Small intestine (tissue), 16 donors: ENCODE measurements around the gene STAG1. TPM values are rescaled to one million over a fixed set of nuclear protein-coding genes. Genes with fewer than 3 reads are reported as not detected.
"Not testable (repeated sequence)": the region's sequence is repeated elsewhere in the genome, so short reads cannot be mapped to it uniquely, and the experiment has no call there.

Experiments used
- DNase-seq, 2 donors: peaks; one replicate each; pipeline versions ENCODE4 v3.0.0 to v3.0.0-alpha.2; 2013
- FAIRE-seq: peaks from 2 replicates; lab custom pipeline; 2012; peaks lifted over from hg19 to GRCh38; lab: Jason Lieb, UNC
- H3K27ac ChIP-seq, 3 donors: one replicate each; pipeline ENCODE4 v1.5.1; 2013; ENCODE audit warnings: low read length in 2 of 3, mild to moderate bottlenecking in 2 of 3, control low read depth in 1 of 3, inconsistent platforms in 1 of 3, low read depth in 1 of 3, moderate library complexity in 1 of 3
- H3K27me3 ChIP-seq, 3 donors: one replicate each; pipeline ENCODE4 v1.6.1; 2013; ENCODE audit warnings: low read length in 3 of 3, inconsistent platforms in 1 of 3; ENCODE audit not compliant: control insufficient read depth in 3 of 3, insufficient read depth in 3 of 3
- H3K36me3 ChIP-seq, 3 donors: one replicate each; pipeline ENCODE4 v1.6.1; 2013; ENCODE audit warnings: low read length in 3 of 3, inconsistent platforms in 1 of 3, low read depth in 1 of 3, mild to moderate bottlenecking in 1 of 3, moderate library complexity in 1 of 3; ENCODE audit not compliant: control insufficient read depth in 3 of 3, insufficient read depth in 2 of 3
- H3K4me1 ChIP-seq, 3 donors: one replicate each; pipeline ENCODE4 v1.6.1; 2013; ENCODE audit warnings: low read length in 2 of 3, inconsistent platforms in 1 of 3, low read depth in 1 of 3, mild to moderate bottlenecking in 1 of 3, moderate library complexity in 1 of 3; ENCODE audit not compliant: control insufficient read depth in 3 of 3, insufficient read depth in 2 of 3
- H3K4me3 ChIP-seq, 3 donors: one replicate each; pipeline ENCODE4 v1.5.1; 2013; ENCODE audit warnings: low read length in 3 of 3, control low read depth in 1 of 3, inconsistent platforms in 1 of 3, low read depth in 1 of 3, mild to moderate bottlenecking in 1 of 3, moderate library complexity in 1 of 3
- H3K9me3 ChIP-seq, 2 donors: one replicate each; pipeline ENCODE4 v1.6.1; 2013; ENCODE audit warnings: low read depth in 1 of 2, low read length in 1 of 2; ENCODE audit not compliant: control insufficient read depth in 2 of 2, insufficient read depth in 1 of 2
- WGBS, 3 donors: extraction: QIAGEN DNeasy Blood & Tissue Kit; methylation state at CpG; one replicate each; pipeline ENCODE4 v1.1.7; 2013; 5-methylcytosine and 5-hydroxymethylcytosine counted together
- long read RNA-seq, 10 donors: transcript quantifications; one replicate each; lab custom pipeline, GENCODE V29; 2026
- polyA plus RNA-seq, 4 donors: library from polyadenylated mRNA; stranded (reverse) in 3 of 4; unstranded in 1 of 4; fragments of 200-250 nt in 3 of 4; fragments of 120-200 nt in 1 of 4; gene quantifications; one replicate each; pipeline versions ENCODE4 v1.2.1 to v1.2.3, GENCODE V29; 2013
- donor health status: healthy with polysubstance abuse.
- donor health status: control.
- donor health status: control.
- donor health status: Bipolar disorder and iron deficiency.
- donor health status: healthy.

Gene STAG1
- 10 to 100 TPM in 3 of 4 donors, 1 to 10 TPM in 1; 10.0 to 29.9 (median 11.4) TPM for polyA plus RNA-seq
- long read RNA-seq, donor 1, result 0 reads
- long read RNA-seq, donor 2, full-length matches to known transcripts, result 1 of 1 reads
- long read RNA-seq, donor 2, partial matches to known transcripts, result 0 of 1 reads
- long read RNA-seq, donor 2, other reads (novel, unspliced or antisense), result 0 of 1 reads
- long read RNA-seq, donor 3, partial matches to known transcripts, result 0 of 1 reads
- long read RNA-seq, donor 3, other reads (novel, unspliced or antisense), result 0 of 1 reads
- long read RNA-seq, donor 4, result 0 reads
- long read RNA-seq, donor 5, result 0 reads
- long read RNA-seq, donor 6, full-length matches to known transcripts, result 1 of 1 reads
- long read RNA-seq, donor 6, partial matches to known transcripts, result 0 of 1 reads
- long read RNA-seq, donor 6, other reads (novel, unspliced or antisense), result 0 of 1 reads
- long read RNA-seq, donor 7, result 0 reads
- long read RNA-seq, donor 8, result 0 reads
- long read RNA-seq, donor 9, result 0 reads
- long read RNA-seq, donor 10, full-length matches to known transcripts, result 2 of 2 reads
- long read RNA-seq, donor 10, partial matches to known transcripts, result 0 of 2 reads
- long read RNA-seq, donor 10, other reads (novel, unspliced or antisense), result 0 of 2 reads

GRCh38 chr3:136752172-136752421 lies at the start of gene STAG1:
STAG1 (minus strand) TSS chr3:136752378; CDS start chr3:136630898, 121,480 bp downstream.
- H3K27ac ChIP-seq, result peak within 1 kb of the TSS; percentile 99 to 100 (median 99)
- FAIRE-seq, result no peak
- peaks cover 0 to 2% (median 0%) of the 10 kb centered on the region in 3 donors for H3K36me3 ChIP-seq
- peak within 1 kb of the TSS; percentile 70 to 95 (median 76) for H3K4me3 ChIP-seq
- 0 to 1% (median 0%) methylated on average over 21 to 27 of the region's 27 CpGs for WGBS, 3 donors
- no peaks in the 10 kb centered on the region for H3K9me3 ChIP-seq
- no peaks in the 10 kb centered on the region for H3K27me3 ChIP-seq
- H3K4me1 ChIP-seq, result peaks cover 4 to 20% (median 6%) of the 10 kb centered on the region in 3 donors
- no peak for DNase-seq

- H3K36me3 ChIP-seq, H3K27me3 ChIP-seq, H3K4me1 ChIP-seq, H3K27ac ChIP-seq, DNase-seq, H3K9me3 ChIP-seq, H3K4me3 ChIP-seq, FAIRE-seq: not testable (repeated sequence)
- 94 to 97% (median 96%) methylated on average over 10 of the region's 10 CpGs for WGBS, 3 donors
These were observed 49.0 kb upstream of the STAG1 start for GRCh38 chr3:136801146-136801545.

GRCh38 chr3:136792556-136793330 lies 40.6 kb upstream of the STAG1 start:
- Histone ChIP-seq H3K4me3 (no peak overlapping the region), H3K4me1 (no peaks in the 10 kb centered on the region), H3K27me3 (peaks cover 0 to 2% (median 0%) of the 10 kb centered on the region in 3 donors), H3K27ac (no peak overlapping the region), H3K36me3 (no peaks in the 10 kb centered on the region), H3K9me3 (no peaks in the 10 kb centered on the region)
- no peak for FAIRE-seq
- 50 to 69% (median 65%) methylated on average over 4 of the region's 4 CpGs for WGBS, 3 donors
- no peak for DNase-seq

GRCh38 chr3:136790786-136791185 lies 38.6 kb upstream of the STAG1 start:
- WGBS, 3 donors, result 85 to 89% (median 87%) methylated on average over 3 of the region's 3 CpGs
- Histone ChIP-seq H3K4me1 (no peaks in the 10 kb centered on the region), H3K4me3 (no peak overlapping the region), H3K36me3 (no peaks in the 10 kb centered on the region), H3K27me3 (peaks cover 0 to 2% (median 0%) of the 10 kb centered on the region in 3 donors), H3K9me3 (no peaks in the 10 kb centered on the region), H3K27ac (no peak overlapping the region)
- FAIRE-seq, result no peak
- DNase-seq, result no peak

- no peak for FAIRE-seq
- 90 to 94% (median 93%) methylated on average over 1 of the region's 1 CpG for WGBS, 3 donors
- H3K9me3 ChIP-seq, result no peaks in the 10 kb centered on the region
- no peaks in the 10 kb centered on the region for H3K4me1 ChIP-seq
- H3K27me3 ChIP-seq, result peaks cover 0 to 2% (median 0%) of the 10 kb centered on the region in 3 donors
- H3K36me3 ChIP-seq, result no peaks in the 10 kb centered on the region
- H3K4me3 ChIP-seq, result no peak overlapping the region
- DNase-seq, result no peak
- no peak overlapping the region for H3K27ac ChIP-seq
These were observed 37.8 kb upstream of the STAG1 start for GRCh38 chr3:136789976-136790375.

- H3K27me3 ChIP-seq, result peaks cover 0 to 2% (median 0%) of the 10 kb centered on the region in 3 donors
- H3K36me3 ChIP-seq, result no peaks in the 10 kb centered on the region
- H3K9me3 ChIP-seq, result no peaks in the 10 kb centered on the region
- H3K4me1 ChIP-seq, result no peaks in the 10 kb centered on the region
- no peak for DNase-seq
- no peak overlapping the region for H3K27ac ChIP-seq
- no peak for FAIRE-seq
- H3K4me3 ChIP-seq, result no peak overlapping the region
- whole genome bisulfite sequencing, 3 donors, result 89 to 96% (median 95%) methylated on average over 1 of the region's 1 CpG
These were observed 36.0 kb upstream of the STAG1 start for GRCh38 chr3:136788154-136788553.

GRCh38 chr3:136787349-136787748 lies 35.2 kb upstream of the STAG1 start:
- H3K27ac ChIP-seq, result no peak overlapping the region

GRCh38 chr3:136783708-136784191 lies 31.6 kb upstream of the STAG1 start:
- 69 to 82% (median 76%) methylated on average over 5 of the region's 5 CpGs for WGBS, 3 donors
- no peaks in the 10 kb centered on the region for H3K36me3 ChIP-seq
- FAIRE-seq (no peak), DNase-seq (no peak)
- H3K4me3 ChIP-seq, result no peak overlapping the region
- H3K27me3 ChIP-seq, result no peaks in the 10 kb centered on the region
- no peak overlapping the region for H3K27ac ChIP-seq
- H3K9me3 ChIP-seq, result no peaks in the 10 kb centered on the region
- no peaks in the 10 kb centered on the region for H3K4me1 ChIP-seq

More at GRCh38 chr3:136787349-136787748, 35.2 kb upstream of the STAG1 start:
- no peaks in the 10 kb centered on the region for H3K27me3 ChIP-seq
- DNase-seq, result no peak
- FAIRE-seq, result no peak
- H3K9me3 ChIP-seq, result no peaks in the 10 kb centered on the region
- H3K4me3 ChIP-seq, result no peak overlapping the region
- H3K36me3 ChIP-seq, result no peaks in the 10 kb centered on the region
- H3K4me1 ChIP-seq, result no peaks in the 10 kb centered on the region
- WGBS, 3 donors, result 33 to 52% (median 44%) methylated on average over 2 of the region's 2 CpGs
